LNCaP clone FGC (cell line): Measurements from ENCODE around the gene MBIP.

Source experiments
- DNase-seq: peaks from one replicate; pipeline ENCODE4 v3.0.0-alpha.2; 2011; ENCODE audit warnings: low read depth
- H3K4me3 ChIP-seq: 2 replicates; pipeline ENCODE4 v1.5.1; 2011; ENCODE audit warnings: mild to moderate bottlenecking, low read depth, low read length, control low read depth
- TF ChIP-seq, protein P1 (sequence below): IDR thresholded peaks from 2 replicates; pipeline ENCODE4 v1.5.1; 2012; ENCODE audit warnings: mild to moderate bottlenecking; ENCODE audit not compliant: control insufficient read depth, insufficient read depth; ENCODE audit errors: extremely low read depth

Gene MBIP, protein sequence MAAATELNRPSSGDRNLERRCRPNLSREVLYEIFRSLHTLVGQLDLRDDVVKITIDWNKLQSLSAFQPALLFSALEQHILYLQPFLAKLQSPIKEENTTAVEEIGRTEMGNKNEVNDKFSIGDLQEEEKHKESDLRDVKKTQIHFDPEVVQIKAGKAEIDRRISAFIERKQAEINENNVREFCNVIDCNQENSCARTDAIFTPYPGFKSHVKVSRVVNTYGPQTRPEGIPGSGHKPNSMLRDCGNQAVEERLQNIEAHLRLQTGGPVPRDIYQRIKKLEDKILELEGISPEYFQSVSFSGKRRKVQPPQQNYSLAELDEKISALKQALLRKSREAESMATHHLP

DNA sequence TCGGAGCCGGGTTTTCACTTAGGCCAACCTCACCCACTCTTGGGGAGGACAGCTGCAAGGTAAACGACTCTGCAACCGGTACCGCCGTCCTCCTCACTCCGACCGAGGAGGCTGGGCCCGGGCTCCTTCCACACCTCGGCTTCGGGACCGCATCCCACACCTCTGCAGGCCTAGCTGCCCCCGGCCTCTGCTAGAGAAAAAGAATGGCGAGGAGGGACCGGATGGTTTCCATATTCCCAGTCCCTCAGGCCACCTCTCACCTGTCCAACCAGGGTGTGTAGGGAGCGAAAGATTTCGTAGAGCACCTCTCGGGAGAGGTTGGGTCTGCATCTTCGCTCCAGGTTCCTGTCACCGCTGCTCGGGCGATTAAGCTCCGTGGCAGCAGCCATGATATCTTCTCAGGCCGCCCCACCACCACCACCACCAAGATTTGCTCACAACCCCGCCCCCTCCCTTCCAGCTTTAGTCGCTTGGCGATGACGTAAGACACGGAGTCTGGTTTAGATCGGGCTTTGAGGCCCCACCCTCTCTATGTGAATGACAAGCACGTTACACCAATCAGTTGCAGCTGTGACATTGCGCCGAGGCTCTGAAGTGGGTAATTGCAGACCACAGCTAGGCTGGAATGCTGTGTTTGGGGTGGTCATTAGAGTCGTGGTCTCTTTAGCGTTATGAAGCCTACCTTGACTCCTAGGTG, at the start of gene MBIP:
Gene MBIP, minus strand, starts transcription at position 438 of the 697 bp plus-strand sequence. Its CDS starts 49 bp downstream, at position 389.
- peak within 1 kb of the TSS; percentile 99 for H3K4me3 ChIP-seq
- TF ChIP-seq, protein P1, sequence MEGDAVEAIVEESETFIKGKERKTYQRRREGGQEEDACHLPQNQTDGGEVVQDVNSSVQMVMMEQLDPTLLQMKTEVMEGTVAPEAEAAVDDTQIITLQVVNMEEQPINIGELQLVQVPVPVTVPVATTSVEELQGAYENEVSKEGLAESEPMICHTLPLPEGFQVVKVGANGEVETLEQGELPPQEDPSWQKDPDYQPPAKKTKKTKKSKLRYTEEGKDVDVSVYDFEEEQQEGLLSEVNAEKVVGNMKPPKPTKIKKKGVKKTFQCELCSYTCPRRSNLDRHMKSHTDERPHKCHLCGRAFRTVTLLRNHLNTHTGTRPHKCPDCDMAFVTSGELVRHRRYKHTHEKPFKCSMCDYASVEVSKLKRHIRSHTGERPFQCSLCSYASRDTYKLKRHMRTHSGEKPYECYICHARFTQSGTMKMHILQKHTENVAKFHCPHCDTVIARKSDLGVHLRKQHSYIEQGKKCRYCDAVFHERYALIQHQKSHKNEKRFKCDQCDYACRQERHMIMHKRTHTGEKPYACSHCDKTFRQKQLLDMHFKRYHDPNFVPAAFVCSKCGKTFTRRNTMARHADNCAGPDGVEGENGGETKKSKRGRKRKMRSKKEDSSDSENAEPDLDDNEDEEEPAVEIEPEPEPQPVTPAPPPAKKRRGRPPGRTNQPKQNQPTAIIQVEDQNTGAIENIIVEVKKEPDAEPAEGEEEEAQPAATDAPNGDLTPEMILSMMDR, result no peak
- peak; percentile 93 for DNase-seq

DNA sequence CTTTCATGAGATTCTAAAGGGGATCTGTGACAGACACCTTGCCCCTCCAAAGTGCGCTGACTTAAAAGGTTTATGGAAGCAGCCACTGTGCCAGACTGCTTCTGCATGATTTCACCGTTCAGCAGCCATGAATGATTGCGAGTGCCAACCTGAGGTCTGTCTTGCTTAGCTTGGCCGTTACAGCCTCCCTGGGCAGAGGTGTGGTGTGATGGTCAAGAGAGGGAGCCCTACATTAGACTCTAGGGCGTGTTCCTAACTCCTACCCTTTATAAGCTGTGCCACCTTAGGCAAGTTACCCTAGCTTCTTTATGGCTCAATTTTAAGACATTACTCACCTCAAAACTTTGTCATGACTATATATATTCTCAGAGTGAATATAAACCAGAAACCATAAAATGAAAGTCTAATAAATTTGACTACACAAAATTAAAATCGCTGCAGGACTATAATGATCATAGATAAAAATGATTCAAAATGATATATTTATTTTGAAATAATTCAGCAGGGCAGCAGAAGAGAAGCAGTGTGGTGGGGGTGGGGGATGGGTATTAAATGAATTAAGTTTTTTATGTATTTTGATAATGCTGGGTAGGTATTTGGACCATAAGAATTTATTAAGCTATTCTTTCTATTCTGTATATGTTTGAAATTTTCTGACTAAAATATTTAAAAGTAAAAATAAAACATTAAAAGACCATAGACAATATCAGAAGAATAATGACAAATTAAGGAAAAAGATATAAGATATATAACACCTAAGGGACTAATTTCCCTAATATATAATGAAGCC, 47.7 kb upstream of the MBIP start:
- no peak overlapping the region for H3K4me3 ChIP-seq
- TF ChIP-seq, protein P1, result 0 out of 2 replicates have a peak, but pooled peaks have one; percentile 6
- DNase-seq, result no peak

DNA sequence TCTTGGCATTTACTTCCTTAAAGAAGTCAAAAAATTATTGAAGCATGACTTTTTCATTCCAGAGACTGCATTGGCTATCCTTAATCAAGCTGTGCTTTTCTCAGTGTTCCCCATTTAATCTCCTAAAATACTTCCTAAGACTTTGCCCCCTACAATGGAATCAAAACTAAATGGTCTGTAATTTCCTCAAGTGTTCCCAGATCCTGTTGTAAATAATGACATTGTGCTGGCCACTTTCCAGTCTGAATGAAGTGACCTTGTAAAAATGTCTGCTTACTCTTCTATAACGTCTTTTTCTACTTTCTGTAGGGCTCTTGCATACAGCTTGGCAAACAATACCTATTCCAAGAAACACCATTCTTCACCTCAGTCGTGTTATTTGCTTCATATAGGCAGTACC, 45.3 kb upstream of the MBIP start:
- H3K4me3 ChIP-seq, result no peak overlapping the region
- DNase-seq, result peak; percentile 2
- TF ChIP-seq, protein P1, result no peak

DNA sequence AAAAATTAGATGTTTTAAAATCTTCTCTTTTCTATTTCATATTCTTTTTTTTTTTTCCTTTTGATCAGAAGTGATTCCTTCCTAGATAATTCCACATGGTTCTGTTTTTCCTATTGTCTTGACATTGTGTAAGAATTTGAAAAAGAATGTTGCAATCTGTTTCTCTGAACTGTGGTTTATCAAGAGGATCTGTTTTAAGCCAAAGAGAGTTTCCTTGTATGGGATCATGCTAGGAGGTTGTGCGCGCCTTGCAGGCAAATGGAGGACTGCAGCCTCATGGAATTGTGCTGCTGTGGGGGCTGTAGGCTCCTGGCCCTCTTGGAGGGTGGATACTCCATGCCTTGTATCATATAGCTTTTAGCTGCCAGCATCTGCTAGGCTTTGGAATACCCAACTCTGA, 43.3 kb upstream of the MBIP start:
- TF ChIP-seq, protein P1, result no peak
- no peak overlapping the region for H3K4me3 ChIP-seq
- no peak for DNase-seq

DNA sequence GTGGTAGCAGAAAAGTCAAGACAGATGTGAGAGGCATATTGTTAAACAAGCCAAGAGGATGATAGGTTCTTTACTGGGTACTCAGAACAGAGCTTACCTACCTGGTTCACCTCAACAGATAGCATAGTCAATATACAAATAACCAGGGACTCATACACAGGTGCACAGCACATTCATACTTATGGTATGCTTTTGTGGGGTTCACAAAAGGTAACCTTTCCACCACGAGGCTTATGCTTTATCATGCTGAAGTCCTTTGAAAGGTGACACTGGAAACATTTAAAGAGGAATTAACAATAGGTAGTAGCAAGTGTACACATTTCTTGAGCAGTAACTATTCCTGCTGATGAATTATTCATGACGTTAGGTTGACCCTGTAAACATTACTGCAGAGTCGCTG, 42.2 kb upstream of the MBIP start:
- DNase-seq, result no peak
- no peak overlapping the region for H3K4me3 ChIP-seq
- TF ChIP-seq, protein P1, result no peak

DNA sequence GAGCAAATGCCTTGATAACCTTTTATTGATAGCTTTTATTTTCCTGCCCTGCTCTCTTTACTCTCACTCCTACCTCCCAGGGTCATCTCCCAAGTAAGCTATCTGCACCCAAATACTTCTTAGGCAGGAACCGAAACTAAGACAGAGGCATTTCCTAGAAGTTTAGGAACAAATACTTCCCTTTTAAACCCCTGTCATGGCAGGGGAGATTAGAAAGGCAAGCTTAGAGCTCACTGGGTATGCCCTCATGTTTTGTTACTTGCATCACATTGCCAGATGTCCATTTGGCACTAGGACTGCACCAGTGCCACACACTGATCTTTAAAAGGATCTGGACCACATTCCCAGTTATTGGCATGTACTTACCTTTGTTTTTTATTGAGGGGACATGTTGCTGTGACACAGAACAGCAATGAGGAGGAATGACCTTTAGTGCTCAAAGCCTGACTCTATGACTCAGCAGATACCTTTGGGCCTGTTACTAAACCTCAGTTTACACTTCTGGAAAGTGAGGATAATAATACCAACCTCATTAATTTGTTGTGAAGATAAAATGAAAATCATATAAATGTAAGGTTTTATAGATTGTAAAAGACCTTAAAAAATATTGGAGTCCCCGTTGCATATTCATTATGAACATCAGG, 40.9 kb upstream of the MBIP start:
- no peak overlapping the region for H3K4me3 ChIP-seq
- TF ChIP-seq, protein P1, result no peak
- no peak for DNase-seq
